Measurements from ENCODE around the gene CBLB.
"Not testable (repeated sequence)": the region's sequence is repeated elsewhere in the genome, so short reads cannot be mapped to it uniquely, and the experiment has no call there.

Gene CBLB

DNA sequence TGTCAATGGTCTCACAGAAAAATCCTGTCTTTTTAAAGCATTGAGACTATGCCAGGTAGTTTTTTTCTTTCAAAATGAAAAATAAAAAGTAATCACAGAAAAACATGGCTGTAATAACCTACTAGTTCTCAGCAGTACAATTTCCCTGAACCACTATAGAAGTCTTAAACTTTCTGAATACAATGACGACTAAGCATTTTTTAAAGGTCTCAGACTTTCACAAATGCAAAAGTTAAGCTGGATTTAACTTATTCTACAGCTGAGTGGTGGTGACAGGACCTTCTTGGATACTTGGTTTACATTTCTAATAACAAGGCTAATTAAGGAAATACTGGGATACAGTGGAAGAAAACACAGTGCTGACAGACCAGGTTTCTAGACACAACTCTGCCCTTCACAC is 81.8 kb downstream of the CBLB start:
- DNase-seq (ENCODE audit: low read depth in 3 of 3) = no peak

DNA sequence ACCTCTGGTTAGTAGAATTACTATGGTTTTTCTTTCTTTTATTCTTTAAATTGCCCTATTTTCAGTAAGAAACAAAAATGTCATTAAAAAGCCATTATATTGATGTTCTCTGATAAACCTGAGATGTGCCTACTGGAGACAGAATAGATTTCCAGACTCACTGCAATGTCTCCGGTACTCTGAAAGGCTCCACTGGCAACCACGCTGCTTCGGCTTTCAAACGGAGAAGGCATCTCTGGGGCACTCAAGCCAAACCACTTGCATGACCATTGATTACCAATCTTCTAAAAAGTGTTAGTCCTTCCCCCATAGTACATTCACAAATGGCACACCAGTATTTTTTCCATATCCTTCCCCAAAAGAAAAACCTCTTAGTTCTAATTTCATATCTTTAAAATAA is 82.6 kb downstream of the CBLB start:
- no peak for DNase-seq (ENCODE audit: low read depth in 3 of 3)

DNA sequence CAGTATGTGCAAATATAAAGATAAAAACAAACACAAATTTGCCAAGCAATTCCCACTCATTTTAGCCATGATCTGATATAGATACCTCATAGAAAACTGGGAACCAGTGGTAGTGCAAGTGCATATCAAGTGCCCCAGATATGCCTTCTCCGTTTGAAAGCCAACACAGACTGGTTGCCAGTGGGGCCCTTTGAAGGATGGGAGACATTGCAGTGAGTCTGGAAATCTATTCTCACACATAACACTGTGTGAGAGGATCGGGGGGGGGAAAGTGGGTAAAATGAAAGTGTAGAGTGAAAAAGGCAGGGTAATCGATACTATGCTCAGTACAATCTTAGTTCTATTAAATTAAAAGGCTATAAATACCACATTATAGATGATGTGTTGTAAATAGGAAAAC is 83.0 kb downstream of the CBLB start:
- DNase-seq (ENCODE audit: low read depth in 3 of 3) = no peak

DNA sequence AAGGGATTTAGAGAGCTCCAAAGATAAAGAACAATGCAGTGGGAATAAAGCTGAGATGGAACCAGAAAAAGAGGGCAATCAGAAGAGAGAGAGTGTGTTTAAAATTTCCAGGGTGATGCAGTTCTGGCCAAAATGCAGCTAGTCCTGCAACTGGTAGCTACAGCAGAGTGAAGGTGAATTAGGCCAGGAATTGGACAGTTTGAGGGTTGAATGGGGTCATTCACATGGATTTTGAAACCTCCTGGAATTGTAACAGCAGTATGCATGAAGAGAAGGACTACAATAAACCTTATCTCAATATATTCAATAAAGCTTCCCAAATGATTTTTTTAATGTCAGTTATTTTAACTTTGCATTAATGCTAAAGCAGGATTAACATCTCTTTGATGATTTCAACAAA is 85.2 kb downstream of the CBLB start:
- DNase-seq (ENCODE audit: low read depth in 3 of 3) = no peak

DNA sequence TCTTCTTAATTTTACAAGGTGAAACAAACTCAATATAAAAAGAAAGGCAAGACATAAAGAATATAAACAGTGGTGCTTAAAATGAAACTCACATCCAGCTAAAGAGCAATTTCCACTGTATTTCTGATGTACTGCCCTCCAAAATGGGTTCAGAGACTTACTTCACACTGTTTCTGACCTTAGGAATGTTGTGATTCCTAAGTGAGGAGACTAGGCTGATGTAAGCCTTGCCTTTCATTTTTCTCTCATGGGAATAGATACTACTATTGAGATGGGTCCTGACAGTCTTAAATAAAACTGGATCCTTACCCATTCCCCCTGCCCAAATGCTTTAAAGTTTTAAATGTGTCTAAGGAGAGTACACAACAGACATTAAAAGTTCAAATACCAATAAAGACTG is 86.9 kb downstream of the CBLB start:
- DNase-seq (ENCODE audit: low read depth in 3 of 3) = no peak

DNA sequence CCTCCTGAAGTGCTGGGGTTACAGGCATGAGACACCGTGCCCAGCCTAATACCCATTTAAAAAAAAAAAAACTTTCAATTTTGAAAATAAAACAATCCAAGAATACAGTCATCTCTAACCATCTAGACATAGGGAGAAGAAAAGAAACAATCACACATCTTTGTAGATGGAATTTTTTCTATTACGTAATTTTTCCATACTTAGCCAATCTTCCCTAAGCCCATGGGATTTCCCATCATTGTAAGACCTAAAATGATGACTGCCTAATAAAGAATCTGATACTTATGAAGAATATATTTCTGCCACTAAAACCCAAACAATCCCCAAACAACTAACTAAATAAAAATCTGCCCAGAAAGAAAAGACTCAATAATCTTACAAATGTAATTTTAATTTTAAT is 88.7 kb downstream of the CBLB start:
- DNase-seq (ENCODE audit: low read depth in 3 of 3) = no peak

DNA sequence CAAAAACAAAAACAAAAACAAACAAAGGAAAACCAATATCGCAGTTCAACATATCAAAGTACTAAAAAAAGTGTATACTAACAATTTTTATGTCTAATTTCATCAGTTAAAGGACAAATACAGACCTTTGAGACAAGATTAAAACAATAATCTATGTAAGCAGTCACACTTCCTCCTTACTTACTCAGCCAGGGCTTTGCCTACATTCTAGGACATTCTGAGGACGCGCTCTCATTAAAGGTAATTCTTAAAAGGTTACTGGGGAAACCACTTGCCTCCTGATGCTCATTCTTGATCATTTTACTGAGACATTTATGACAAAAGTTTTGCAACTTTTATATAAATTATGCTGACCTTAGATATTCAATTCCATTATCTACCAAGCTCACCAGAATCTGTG is 93.4 kb downstream of the CBLB start:
- no peak for DNase-seq (ENCODE audit: low read depth in 3 of 3)

DNA sequence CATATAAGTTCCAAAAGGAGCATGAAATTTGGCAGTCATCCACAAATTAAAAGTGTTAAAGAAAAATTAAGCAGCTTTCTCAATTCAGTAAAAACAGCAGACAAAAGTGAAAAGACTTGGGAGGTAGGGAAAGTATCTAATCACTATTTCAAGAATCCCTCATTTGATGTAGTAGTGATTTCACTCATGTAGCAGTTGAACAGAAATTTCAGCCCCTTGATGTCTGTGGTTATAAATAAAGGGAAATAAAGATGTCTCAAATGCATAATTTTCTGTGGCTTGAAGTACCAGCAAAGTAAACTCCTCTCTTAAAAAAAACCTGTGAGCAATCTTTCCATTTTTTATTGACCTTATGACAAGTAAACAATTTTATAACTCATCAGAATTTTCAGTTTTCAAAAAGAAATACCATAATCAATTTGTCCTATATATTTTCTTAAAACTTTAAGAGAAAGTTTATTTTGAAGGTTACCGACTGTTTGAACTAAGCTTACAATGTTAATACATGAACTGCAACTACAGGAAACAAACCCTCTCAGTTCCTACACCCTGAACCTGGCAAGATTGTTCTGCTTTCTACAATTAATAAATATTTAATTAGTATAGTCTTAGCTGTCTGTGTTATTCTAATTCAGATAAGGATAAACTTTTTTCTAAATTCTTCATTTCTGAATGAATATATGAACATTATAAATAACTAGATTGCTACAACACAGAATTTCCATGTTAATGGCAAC is 94.2 kb downstream of the CBLB start:
- DNase-seq (ENCODE audit: low read depth in 3 of 3) = no peak

DNA sequence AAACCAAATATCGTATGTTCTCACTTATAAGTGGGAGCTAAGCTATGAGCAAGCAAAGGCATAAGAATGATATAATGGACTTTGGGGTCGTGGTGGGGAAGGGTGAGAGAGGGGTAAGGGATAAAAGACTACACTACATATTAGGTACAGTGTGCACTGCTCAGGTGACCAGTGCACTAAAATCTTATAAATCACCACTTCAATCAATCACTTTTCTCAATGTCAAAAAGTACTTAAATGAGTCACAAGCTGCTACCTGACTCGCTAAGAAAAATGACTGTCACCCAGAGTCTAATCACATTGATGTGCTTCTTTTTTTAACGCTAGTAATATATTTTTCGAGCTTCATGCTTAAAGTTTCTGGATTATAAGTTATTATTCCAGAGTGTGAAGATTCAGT is 95.5 kb downstream of the CBLB start:
- no peak for DNase-seq (ENCODE audit: low read depth in 3 of 3)

DNA sequence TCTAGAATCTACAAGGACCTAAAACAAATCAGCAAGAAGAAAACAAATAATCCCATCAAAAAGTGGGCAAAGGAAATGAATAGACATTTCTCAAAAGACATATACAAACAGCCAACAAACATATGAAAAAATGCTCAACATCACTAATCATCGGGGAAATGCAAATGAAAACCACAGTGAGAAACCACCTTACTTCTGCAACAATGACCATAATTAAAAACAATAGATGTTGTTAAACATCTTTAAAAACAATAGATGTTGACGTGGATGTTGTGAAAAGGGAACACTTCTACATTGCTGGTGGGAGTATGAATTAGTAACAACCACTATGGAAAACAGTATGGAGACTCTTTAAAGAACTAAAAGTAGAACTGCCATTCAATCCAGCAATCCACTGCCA is 96.2 kb downstream of the CBLB start:
- no peak for DNase-seq (ENCODE audit: low read depth in 3 of 3)

DNA sequence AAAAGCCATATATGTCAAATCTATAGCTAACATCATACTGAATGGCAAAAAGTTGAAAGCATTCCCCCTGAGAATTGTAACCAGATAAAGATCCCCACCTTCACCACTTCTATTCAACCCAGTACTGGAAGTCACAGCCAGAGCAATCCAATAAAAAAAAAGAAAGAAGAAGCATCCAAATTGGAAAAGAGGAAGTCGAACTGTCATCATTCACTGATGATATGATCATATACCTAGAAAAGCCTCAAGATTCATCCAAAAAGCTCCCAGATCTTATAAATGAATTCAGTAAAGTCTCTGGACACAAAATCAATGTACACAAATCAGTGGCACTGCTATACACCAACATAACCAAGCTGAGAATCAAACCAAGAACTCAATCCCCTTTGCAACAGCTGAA is 97.4 kb downstream of the CBLB start:
- DNase-seq (ENCODE audit: low read depth in 3 of 3) = no peak

DNA sequence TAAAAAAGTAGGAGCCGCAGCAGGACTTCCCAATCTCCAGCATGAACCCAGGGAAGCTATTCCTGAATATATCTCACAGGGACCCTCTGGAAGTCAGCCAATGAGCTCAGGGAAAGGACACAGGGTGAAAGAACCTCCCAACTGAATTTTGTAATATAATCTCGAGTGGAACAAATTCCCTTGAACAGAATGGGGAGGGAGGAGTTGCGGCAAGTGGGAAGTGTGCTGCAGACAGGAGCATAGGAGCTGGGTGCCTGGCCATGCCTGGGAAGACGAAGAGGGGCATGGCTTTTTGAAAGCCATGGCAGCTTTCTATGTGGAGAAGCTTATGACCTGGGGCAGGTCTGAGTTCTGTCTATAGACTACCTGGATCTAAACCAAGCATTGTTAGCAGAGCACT is 98.4 kb downstream of the CBLB start:
- no peak for DNase-seq (ENCODE audit: low read depth in 3 of 3)

DNA sequence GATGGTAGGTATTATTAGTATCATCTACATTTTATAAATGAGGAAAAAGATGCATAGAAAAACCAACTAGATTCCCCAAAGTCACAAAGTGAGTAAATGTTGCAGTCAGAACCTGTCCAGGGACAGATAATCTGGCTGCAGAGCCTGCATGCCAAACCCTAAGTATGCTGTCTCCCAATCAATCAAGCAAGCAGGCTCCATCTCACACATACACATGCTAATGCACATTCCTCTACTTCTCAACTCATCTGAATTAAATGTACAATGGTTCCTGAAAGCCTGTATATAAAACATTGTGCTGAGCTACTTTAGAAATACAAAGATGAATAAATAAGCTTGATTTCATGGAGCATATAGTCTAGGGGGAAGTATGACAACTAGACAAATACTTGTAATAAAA is 101.0 kb downstream of the CBLB start:
- no peak for DNase-seq (ENCODE audit: low read depth in 3 of 3)

DNA sequence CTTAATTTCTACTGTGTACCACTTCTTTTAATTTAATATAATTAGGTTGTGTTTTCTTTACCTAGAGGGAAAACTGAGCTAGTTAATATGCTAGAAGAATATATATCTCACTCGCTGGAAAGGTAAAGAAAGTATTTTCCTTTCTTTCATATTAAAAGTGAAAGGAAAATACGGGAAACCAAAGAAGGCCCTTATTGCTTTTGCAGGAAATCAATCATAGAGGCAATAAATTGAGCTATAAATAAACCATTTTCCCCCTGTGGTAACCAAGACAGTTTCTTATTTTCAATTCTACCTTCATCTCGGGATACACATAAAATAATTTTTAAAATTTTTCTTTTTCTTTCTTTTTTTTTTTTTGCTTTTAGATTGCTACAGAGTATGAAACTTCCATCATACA is 101.6 kb downstream of the CBLB start:
- no peak for DNase-seq (ENCODE audit: low read depth in 3 of 3)

DNA sequence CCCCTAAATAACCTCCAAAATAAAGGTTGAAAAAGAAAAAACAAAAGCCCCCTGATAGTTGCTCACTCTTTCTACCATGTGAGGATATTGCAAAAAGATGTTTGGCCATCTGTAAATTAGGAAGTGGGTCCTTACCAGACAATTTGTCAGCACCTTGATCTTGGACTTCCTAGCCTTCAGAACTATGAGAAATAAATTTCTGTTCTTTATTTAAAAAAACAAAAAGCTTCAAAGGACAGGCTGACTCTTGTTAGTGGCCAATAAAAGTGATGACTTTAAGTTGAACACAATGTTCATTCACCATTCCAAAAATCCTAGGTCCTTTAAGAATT is 103.5 kb downstream of the CBLB start:
- DNase-seq (ENCODE audit: low read depth in 3 of 3) = no peak

DNA sequence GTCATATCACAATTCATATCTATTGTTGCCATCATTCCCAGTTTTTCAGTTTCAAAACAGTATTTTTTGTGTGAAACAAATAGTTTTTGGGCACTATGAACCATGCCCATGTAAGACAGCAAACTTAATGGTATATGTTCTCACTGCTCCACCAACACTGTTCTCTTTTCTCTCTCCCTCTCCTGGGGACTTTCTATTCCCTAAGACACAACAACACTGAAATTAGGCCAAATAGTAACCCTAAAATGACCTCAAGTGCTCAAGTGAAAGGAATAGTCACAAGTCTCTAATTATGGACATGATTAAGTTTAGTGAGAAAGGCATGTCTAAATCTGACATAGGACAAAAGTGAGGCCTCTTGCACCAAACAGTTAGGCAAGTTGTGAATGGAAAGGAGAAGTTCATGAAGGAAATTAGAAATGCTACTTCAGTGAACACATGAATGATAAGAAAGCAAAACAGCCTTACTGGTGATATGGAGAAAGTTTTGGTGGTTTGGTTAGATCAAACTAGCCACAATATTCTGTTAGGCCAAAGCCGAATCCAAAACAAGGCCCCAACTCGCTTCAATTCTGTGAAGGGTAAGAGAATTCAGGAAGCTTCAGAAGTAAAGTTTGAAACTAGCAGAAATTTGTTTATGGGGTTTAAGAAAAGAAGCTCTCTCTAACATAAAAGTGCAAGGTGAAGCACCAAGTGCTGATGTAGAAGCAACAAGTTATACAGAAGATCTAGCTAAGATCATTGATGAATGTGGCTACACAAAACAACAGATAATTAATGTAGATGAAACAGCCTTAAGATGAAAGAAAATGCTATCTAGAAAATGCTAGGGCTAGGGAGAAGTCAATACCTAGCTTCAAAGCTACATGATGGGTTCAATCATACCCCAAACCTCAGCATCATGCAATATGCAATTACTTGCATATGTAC is 104.2 kb downstream of the CBLB start:
- no peak for DNase-seq (ENCODE audit: low read depth in 3 of 3)

DNA sequence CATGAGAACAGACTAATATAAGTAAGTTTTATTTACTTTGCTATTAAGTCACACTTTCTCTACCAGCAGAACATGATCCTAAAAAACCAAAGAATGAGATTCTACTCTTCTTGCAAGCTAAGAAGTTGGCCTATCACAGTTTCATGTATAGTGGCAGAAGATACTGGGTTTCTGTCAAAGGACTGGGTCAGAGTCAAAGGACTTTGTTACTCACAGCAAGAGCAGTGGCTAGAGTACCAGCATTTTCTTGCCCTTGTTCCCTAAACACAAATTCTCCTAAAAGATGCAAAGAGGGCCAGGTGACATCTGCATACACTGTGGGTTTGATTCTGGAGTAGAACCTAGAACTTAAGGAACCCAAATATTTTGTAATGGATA is 105.2 kb downstream of the CBLB start:
- no peak for DNase-seq (ENCODE audit: low read depth in 3 of 3)

DNA sequence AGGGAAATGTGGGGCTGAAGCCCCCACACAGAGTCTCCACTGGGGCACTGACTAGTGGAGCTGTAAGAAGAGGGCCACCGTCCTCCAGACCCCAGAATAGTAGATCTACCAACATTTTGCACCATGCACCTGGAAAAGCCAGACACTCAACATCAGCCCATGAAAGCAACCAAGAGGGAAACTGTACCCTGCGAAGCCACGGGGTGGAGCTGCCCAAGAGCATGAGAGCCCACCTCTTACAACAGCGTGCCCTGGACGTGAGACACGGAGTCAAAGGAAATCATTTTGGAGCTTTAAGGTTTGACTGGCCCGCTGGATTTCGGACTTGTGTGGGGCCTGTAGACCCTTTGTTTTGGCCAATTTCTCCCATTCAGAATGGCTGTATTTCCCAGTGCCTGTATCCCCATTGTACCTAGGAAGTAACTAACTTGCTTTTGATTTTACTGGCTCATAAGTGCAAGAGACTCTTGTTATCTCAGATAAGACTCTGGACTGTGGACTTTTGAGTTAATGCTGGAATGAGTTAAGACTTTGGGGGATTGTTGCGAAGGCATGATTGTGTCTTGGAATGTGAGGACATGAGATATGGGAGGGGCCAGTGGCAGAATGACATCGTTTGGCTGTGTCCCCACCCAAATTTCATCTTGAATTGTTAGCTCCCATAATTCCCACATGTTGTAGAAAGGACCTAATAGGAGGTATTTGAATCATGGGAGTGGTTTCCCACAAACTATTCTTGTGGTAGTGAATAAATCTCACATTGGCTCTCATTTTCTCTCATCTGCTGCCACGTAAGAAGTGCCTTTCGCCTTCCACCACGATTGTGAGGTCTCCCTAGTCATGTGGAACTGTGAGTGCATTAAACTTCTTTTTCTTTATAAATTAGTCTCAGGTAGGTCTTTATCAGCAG is 105.8 kb downstream of the CBLB start:
- DNase-seq (ENCODE audit: low read depth in 3 of 3) = no peak

DNA sequence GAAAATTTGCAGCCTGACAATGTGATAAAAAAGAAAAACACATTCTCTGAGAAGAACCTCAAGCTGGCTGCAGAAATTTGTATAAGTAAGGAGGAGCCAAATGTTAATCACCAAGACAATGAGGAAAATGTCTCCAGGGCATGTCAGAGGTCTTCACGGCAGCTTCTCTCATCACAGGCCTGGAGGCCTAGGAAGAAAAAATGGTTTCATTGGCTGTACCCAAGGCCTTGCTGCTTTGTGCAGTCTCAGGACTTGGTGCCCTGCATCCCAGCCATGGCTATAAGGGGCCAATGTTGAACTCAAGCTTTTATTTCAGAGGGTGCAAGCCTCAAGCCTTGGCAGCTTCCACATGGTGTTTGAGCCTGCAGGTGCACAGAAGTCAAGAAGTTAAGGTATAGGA is 106.6 kb downstream of the CBLB start:
- not testable (repeated sequence) for DNase-seq (ENCODE audit: low read depth in 3 of 3)

DNA sequence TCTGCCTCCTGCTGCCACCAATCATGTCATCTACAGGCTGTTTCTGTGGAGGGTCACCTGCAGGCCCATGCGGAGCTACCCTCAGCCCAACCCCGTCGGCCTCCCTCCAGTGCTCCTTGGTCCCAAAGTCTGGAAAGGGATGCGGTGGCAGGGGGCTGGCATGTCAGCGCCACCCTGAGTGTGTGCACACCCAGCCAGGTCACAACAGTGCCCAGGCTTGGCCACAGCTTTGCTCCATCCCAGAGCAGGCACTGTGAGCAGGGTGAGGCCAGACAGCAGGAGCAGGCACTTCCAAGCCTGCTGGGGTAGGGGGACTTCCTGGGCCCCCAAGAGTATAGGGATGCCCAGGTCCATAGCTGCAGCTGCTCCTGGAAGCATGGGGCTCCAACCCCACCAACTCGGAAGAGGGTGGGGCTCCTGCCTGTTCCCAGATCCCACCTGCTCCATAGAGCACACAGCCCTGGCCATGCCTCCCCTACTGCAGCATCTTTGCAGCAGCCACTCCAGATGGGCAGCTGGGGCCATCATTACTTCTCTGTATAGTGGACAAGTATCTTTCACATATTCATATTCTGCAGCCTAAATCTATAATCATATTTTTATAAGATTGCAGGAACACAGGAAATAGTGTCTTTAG is 109.3 kb downstream of the CBLB start:
- DNase-seq (ENCODE audit: low read depth in 3 of 3) = no peak

DNA sequence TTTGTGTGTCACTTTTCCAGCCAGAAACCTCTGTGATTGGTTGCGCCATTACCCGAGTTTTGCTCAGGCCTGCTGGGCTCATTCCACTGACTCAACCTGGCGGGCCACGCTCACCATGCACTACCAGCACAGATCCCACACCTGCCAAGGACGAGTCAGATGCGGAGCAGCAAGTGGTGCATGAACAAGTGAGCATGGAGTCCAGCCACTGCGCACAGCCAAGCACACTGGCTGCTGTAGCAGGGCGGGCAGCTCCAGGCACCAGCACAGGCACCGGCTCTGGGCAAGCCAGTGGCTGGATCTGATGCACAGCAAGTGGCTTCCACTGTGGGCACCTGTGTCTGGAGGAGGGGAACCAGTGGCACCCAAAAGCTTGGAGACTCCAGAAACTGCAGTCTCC is 110.4 kb downstream of the CBLB start:
- DNase-seq (ENCODE audit: low read depth in 3 of 3) = no peak
